OCI-LY1 (cell line): ENCODE results near the gene SNED1.

ENCODE experiments used
- H2AFZ ChIP-seq: fragments of 200-600 bp; sonication (generic), shearing (Covaris generic); 2 replicates; pipeline ENCODE4 v1.6.0; 2014; ENCODE audit warnings: antibody characterized with exemption, mild to moderate bottlenecking, low read length
- H3F3A ChIP-seq: fragments of 200-600 bp; sonication (generic), shearing (Covaris generic); 2 replicates; pipeline ENCODE4 v1.6.0; 2014; ENCODE audit warnings: mild to moderate bottlenecking, antibody characterized with exemption, low read length, moderate library complexity; ENCODE audit not compliant: insufficient read depth
- H3K27ac ChIP-seq: fragments of 200-600 bp; sonication (generic); 2 replicates; pipeline ENCODE4 v1.5.1; 2014; ENCODE audit warnings: low read length, mixed run types, mild to moderate bottlenecking, low read depth; ENCODE audit not compliant: poor library complexity, severe bottlenecking
- H3K27me3 ChIP-seq: fragments of 200-600 bp; sonication (generic); 2 replicates; pipeline ENCODE4 v1.6.0; 2014; ENCODE audit warnings: antibody characterized with exemption, mild to moderate bottlenecking, low read length, moderate library complexity; ENCODE audit not compliant: insufficient read depth
- H3K36me3 ChIP-seq: fragments of 200-600 bp; sonication (generic); 2 replicates; pipeline ENCODE4 v1.6.1; 2014; ENCODE audit warnings: mild to moderate bottlenecking, antibody characterized with exemption, low read length, moderate library complexity, mixed read lengths; ENCODE audit not compliant: insufficient read depth
- H3K4me1 ChIP-seq: fragments of 200-600 bp; sonication (generic); 2 replicates; pipeline ENCODE4 v1.5.1; 2014; ENCODE audit warnings: mild to moderate bottlenecking, low read length, moderate library complexity; ENCODE audit not compliant: insufficient read depth, severe bottlenecking
- H3K4me2 ChIP-seq: fragments of 200-600 bp; sonication (generic), shearing (Covaris generic); 2 replicates; pipeline ENCODE4 v1.6.1; 2014; ENCODE audit warnings: low read length
- H3K4me3 ChIP-seq: fragments of 200-600 bp; sonication (generic); 2 replicates; pipeline ENCODE4 v1.5.1; 2014; ENCODE audit warnings: low read length, low read depth, mild to moderate bottlenecking, mixed read lengths; ENCODE audit not compliant: poor library complexity, severe bottlenecking
- H3K79me2 ChIP-seq: fragments of 200-600 bp; shearing (Covaris generic); 2 replicates; pipeline ENCODE4 v1.6.1; 2016; ENCODE audit warnings: mixed run types, low read length, mixed read lengths; ENCODE audit not compliant: insufficient read depth
- H3K9ac ChIP-seq: fragments of 200-600 bp; sonication (generic), shearing (Covaris generic); 2 replicates; pipeline ENCODE4 v1.6.1; 2014; ENCODE audit warnings: mild to moderate bottlenecking, low read length, mixed read lengths
- H3K9me2 ChIP-seq: fragments of 200-600 bp; sonication (generic), shearing (Covaris generic); 2 replicates; pipeline ENCODE4 v1.6.1; 2014; ENCODE audit warnings: low read depth, mild to moderate bottlenecking, low read length, mixed read lengths
- H3K9me3 ChIP-seq: fragments of 200-600 bp; shearing (Covaris generic); 2 replicates; pipeline ENCODE4 v1.6.1; 2014; ENCODE audit warnings: low read length, mixed read lengths
- H4K20me1 ChIP-seq: fragments of 200-600 bp; sonication (generic), shearing (Covaris generic); 2 replicates; pipeline ENCODE4 v1.6.0; 2016; ENCODE audit warnings: mild to moderate bottlenecking, low read length; ENCODE audit not compliant: insufficient read depth
- EZH2 ChIP-seq: fragments of 200-600 bp; sonication (generic), shearing (Covaris generic); IDR thresholded peaks from 2 replicates; pipeline ENCODE4 v1.8.0; 2017; ENCODE audit warnings: borderline replicate concordance, mixed run types, mild to moderate bottlenecking, antibody characterized with exemption, low read length, moderate library complexity, mixed read lengths
- TF ChIP-seq, protein P1 (sequence below): fragments of 200-600 bp; sonication (generic), shearing (Covaris generic); IDR thresholded peaks from 2 replicates; pipeline ENCODE4 v1.5.1; 2017; ENCODE audit warnings: mild to moderate bottlenecking, antibody characterized with exemption, low read length, moderate library complexity, mixed read lengths

Gene SNED1

DNA sequence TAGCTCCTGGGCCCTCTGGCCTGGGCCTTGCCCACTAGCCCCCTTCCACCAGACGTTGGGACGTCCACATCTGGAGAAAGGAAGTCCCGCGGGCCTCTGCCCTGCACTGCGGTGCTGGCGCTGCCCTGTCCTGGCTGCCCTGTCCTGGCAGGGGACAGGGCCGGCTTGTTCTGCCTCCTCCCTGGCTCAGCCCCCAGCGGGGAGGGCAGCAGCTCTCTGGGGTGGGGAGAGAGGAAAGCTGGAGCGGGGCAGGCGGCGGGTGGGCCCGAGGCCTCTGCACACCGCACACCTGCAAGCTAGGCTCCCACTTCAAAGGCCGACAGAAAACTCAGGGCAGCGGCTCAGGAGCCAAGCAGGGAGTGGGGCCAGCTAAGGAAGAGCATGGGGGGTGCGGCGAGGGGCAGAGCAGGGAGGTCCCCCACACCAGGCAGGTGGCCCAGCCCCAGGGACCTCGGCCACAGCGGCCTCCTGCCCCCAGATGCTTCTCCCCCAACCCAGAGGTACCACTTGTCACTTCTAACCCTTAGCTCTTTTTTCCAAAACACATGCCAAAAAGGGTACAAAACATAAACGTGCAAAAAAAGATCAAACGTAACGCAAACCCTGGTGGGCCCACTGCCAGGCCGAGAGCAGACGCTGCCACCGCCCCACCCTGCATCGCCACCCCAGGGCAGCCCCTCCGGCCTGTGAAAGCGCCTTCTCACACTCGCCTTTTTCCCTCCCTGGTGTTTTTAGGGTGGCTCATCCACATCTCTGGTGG lies 13.5 kb downstream of the SNED1 start:
- H2AFZ ChIP-seq = no peak overlapping the region
- no peaks in the 10 kb centered on the region for H3K36me3 ChIP-seq
- H4K20me1 ChIP-seq = no peaks in the 10 kb centered on the region
- peaks cover 30% of the 10 kb centered on the region for H3K4me1 ChIP-seq
- H3K27me3 ChIP-seq = peaks cover 2% of the 10 kb centered on the region; the same call in 1 of the 2 replicates
- H3K9me3 ChIP-seq = no peaks in the 10 kb centered on the region
- peak overlapping the region; percentile 52 for H3K27ac ChIP-seq
- no peak for TF ChIP-seq EZH2
- TF ChIP-seq, protein P1, sequence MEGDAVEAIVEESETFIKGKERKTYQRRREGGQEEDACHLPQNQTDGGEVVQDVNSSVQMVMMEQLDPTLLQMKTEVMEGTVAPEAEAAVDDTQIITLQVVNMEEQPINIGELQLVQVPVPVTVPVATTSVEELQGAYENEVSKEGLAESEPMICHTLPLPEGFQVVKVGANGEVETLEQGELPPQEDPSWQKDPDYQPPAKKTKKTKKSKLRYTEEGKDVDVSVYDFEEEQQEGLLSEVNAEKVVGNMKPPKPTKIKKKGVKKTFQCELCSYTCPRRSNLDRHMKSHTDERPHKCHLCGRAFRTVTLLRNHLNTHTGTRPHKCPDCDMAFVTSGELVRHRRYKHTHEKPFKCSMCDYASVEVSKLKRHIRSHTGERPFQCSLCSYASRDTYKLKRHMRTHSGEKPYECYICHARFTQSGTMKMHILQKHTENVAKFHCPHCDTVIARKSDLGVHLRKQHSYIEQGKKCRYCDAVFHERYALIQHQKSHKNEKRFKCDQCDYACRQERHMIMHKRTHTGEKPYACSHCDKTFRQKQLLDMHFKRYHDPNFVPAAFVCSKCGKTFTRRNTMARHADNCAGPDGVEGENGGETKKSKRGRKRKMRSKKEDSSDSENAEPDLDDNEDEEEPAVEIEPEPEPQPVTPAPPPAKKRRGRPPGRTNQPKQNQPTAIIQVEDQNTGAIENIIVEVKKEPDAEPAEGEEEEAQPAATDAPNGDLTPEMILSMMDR = no peak
- H3K4me3 ChIP-seq = no peak overlapping the region
- H3K4me2 ChIP-seq = no peak overlapping the region
- H3K79me2 ChIP-seq = no peaks in the 10 kb centered on the region
- no peak overlapping the region for H3K9ac ChIP-seq
- H3F3A ChIP-seq = no peaks in the 10 kb centered on the region
- H3K9me2 ChIP-seq = no peaks in the 10 kb centered on the region

DNA sequence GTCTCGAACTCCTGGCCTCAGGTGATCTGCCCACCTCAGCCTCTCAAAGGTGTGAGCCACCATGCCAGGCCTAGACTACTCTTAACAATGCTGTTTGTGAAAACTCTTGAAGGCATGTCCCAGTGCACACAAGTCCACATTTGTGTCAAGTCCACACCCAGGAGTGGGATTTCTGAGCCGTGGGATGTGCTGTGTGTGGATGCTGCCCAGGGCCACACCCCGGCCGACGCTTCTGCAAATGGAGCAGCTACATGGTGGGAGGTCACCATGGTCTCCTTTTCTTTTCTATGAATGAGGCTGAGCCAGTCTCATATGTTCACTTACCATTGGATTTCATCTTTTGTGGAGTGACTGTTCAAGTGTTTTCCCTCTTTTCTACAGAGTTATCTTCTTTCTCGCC lies 15.8 kb downstream of the SNED1 start:
- no peak overlapping the region for H3K9ac ChIP-seq
- H3K9me3 ChIP-seq = no peaks in the 10 kb centered on the region
- H3K4me1 ChIP-seq = peaks cover 30% of the 10 kb centered on the region
- H3K4me2 ChIP-seq = no peak overlapping the region
- no peak overlapping the region for H3K27ac ChIP-seq
- TF ChIP-seq EZH2 = no peak
- TF ChIP-seq, protein P1 = no peak
- no peaks in the 10 kb centered on the region for H3K79me2 ChIP-seq
- H3K27me3 ChIP-seq = no peaks in the 10 kb centered on the region
- no peak overlapping the region for H3K4me3 ChIP-seq
- no peaks in the 10 kb centered on the region for H4K20me1 ChIP-seq
- H3K9me2 ChIP-seq = no peaks in the 10 kb centered on the region
- H2AFZ ChIP-seq = no peak overlapping the region
- no peaks in the 10 kb centered on the region for H3F3A ChIP-seq
- no peaks in the 10 kb centered on the region for H3K36me3 ChIP-seq

GRCh38 chr2:241014764-241015163 lies 16.3 kb downstream of the SNED1 start:
- Histone ChIP-seq H3K4me2 (no peak overlapping the region), H3K36me3 (no peaks in the 10 kb centered on the region), H3K79me2 (no peaks in the 10 kb centered on the region), H3K9ac (no peak overlapping the region), H3K27me3 (no peaks in the 10 kb centered on the region), H2AFZ (no peak overlapping the region), H3K27ac (no peak overlapping the region), H3K4me1 (peaks cover 28% of the 10 kb centered on the region), H3K9me2 (no peaks in the 10 kb centered on the region), H3K9me3 (no peaks in the 10 kb centered on the region), H3K4me3 (no peak overlapping the region), H4K20me1 (no peaks in the 10 kb centered on the region), H3F3A (no peaks in the 10 kb centered on the region)
- TF ChIP-seq EZH2 = no peak
- TF ChIP-seq, protein P1 = no peak
